ENCODE results near the gene DNAJB6. TPM values are rescaled to one million over a fixed set of nuclear protein-coding genes. Genes with fewer than 3 reads are reported as not detected.

Gene DNAJB6
- total and polyA plus RNA-seq, 7 experiments from 2014 or later = 79.8 to 219 (median 114) TPM

GRCh38 chr7:157355784-157356511 lies 19.1 kb downstream of the DNAJB6 start:
- Histone ChIP-seq H3K27me3 (ENCODE audit: control insufficient read depth in 2 of 2, insufficient read depth in 2 of 2, low read length in 2 of 2) (no peaks in the 10 kb centered on the region), H3K9me3 (ENCODE audit: control insufficient read depth in 2 of 3, low read length in 3 of 3) (no peaks in the 10 kb centered on the region), H3K4me3 (ENCODE audit: low read length) (no peak overlapping the region), H3K27ac (ENCODE audit: low read depth, low read length) (no peak overlapping the region), H3K36me3 (ENCODE audit: control insufficient read depth in 2 of 3, insufficient read depth in 3 of 3, low read length in 3 of 3) (peaks cover 7 to 32% (median 14%) of the 10 kb centered on the region in 3 experiments), H3K4me1 (ENCODE audit: control insufficient read depth in 2 of 2, insufficient read depth in 2 of 2, low read length in 2 of 2) (peaks cover 36 to 49% of the 10 kb centered on the region in 2 donors)
- CTCF ChIA-PET = no interaction called here
- intact Hi-C loops (cut with micrococcal nuclease) = no loop called here
- H3K27me3 Mint-ChIP-seq = no peaks in the 10 kb centered on the region
- peak overlapping the region in 8 of 9 donors; percentile 14 to 75 (median 44) for H3K27ac Mint-ChIP-seq
- no peaks in the 10 kb centered on the region for H3K9me3 Mint-ChIP-seq
- H3K4me1 Mint-ChIP-seq = peaks cover 59 to 86% (median 76%) of the 10 kb centered on the region in 7 donors
- H3K36me3 Mint-ChIP-seq = peaks cover 4 to 30% (median 10%) of the 10 kb centered on the region in 5 donors
- peak overlapping the region; percentile 10 to 59 (median 28) for H3K4me3 Mint-ChIP-seq
- peak; percentile 7 for ATAC-seq
- POLR2A ChIA-PET = no interaction called here
- DNase-seq = no peak

- H3K4me3 ChIP-seq (ENCODE audit: low read length) = no peak overlapping the region
- Mint-ChIP-seq H3K27me3 (no peaks in the 10 kb centered on the region), H3K9me3 (no peaks in the 10 kb centered on the region), H3K4me1 (peaks cover 47 to 73% (median 70%) of the 10 kb centered on the region in 7 donors), H3K36me3 (peaks cover 4 to 31% (median 10%) of the 10 kb centered on the region in 5 donors), H3K27ac (peak overlapping the region in 8 of 9 donors; percentile 45 to 72 (median 66)), H3K4me3 (peak overlapping the region in 5 of 10 donors; percentile 8 to 27 (median 10))
- DNase-seq (no peak), ATAC-seq (no peak)
- H3K27me3 ChIP-seq (ENCODE audit: control insufficient read depth in 2 of 2, insufficient read depth in 2 of 2, low read length in 2 of 2) = no peaks in the 10 kb centered on the region
- intact Hi-C loops (cut with micrococcal nuclease) = no loop called here
- POLR2A ChIA-PET = no interaction called here
- H3K9me3 ChIP-seq (ENCODE audit: control insufficient read depth in 2 of 3, low read length in 3 of 3) = no peaks in the 10 kb centered on the region
- peaks cover 7 to 37% (median 14%) of the 10 kb centered on the region in 3 experiments for H3K36me3 ChIP-seq (ENCODE audit: control insufficient read depth in 2 of 3, insufficient read depth in 3 of 3, low read length in 3 of 3)
- H3K27ac ChIP-seq (ENCODE audit: low read depth, low read length) = no peak overlapping the region
- H3K4me1 ChIP-seq (ENCODE audit: control insufficient read depth in 2 of 2, insufficient read depth in 2 of 2, low read length in 2 of 2) = peaks cover 25 to 42% of the 10 kb centered on the region in 2 donors
- CTCF ChIA-PET = no interaction called here
Observed at GRCh38 chr7:157357129-157358040, 20.6 kb downstream of the DNAJB6 start.

- H3K27ac Mint-ChIP-seq = peak overlapping the region in 6 of 9 donors; percentile 14 to 68 (median 56)
- no peak for DNase-seq
- peak overlapping the region in 3 of 10 donors; percentile 10 to 27 (median 13) for H3K4me3 Mint-ChIP-seq
Observed at GRCh38 chr7:157358041-157358752, 21.4 kb downstream of the DNAJB6 start.

GRCh38 chr7:157358753-157359096 lies 21.9 kb downstream of the DNAJB6 start:
- POLR2A ChIA-PET = interaction anchor here (0.7 kb wide), 2 partner anchors 31 to 169 kb away, joined by 3 read pairs; no protein-coding TSS in a partner anchor
- no peak for DNase-seq

More at GRCh38 chr7:157358041-157358752, 21.4 kb downstream of the DNAJB6 start:
- no peak for ATAC-seq
- Mint-ChIP-seq H3K36me3 (peaks cover 7 to 32% (median 15%) of the 10 kb centered on the region in 5 donors), H3K9me3 (no peaks in the 10 kb centered on the region), H3K27me3 (no peaks in the 10 kb centered on the region), H3K4me1 (peaks cover 45 to 71% (median 69%) of the 10 kb centered on the region in 7 donors)
- Histone ChIP-seq H3K27ac (ENCODE audit: low read depth, low read length) (no peak overlapping the region), H3K27me3 (ENCODE audit: control insufficient read depth in 2 of 2, insufficient read depth in 2 of 2, low read length in 2 of 2) (no peaks in the 10 kb centered on the region), H3K9me3 (ENCODE audit: control insufficient read depth in 2 of 3, low read length in 3 of 3) (no peaks in the 10 kb centered on the region), H3K4me3 (ENCODE audit: low read length) (no peak overlapping the region), H3K36me3 (ENCODE audit: control insufficient read depth in 2 of 3, insufficient read depth in 3 of 3, low read length in 3 of 3) (peaks cover 10 to 45% (median 14%) of the 10 kb centered on the region in 3 experiments), H3K4me1 (ENCODE audit: control insufficient read depth in 2 of 2, insufficient read depth in 2 of 2, low read length in 2 of 2) (peaks cover 17 to 42% of the 10 kb centered on the region in 2 donors)
- ChIA-PET POLR2A (interaction anchor here (0.7 kb wide), 2 partner anchors 31 to 169 kb away, joined by 3 read pairs; no protein-coding TSS in a partner anchor), CTCF (no interaction called here)
- intact Hi-C loops (cut with micrococcal nuclease) = no loop called here

GRCh38 chr7:157359581-157359980 lies 22.8 kb downstream of the DNAJB6 start:
- peaks cover 9 to 40% (median 15%) of the 10 kb centered on the region in 5 donors for H3K36me3 Mint-ChIP-seq
- no peaks in the 10 kb centered on the region for H3K9me3 ChIP-seq (ENCODE audit: control insufficient read depth in 2 of 3, low read length in 3 of 3)

More at GRCh38 chr7:157358753-157359096, 21.9 kb downstream of the DNAJB6 start:
- ATAC-seq = no peak
- Mint-ChIP-seq H3K27ac (peak overlapping the region in 1 of 9 donors; percentile 14), H3K4me3 (no peak overlapping the region), H3K4me1 (peaks cover 40 to 70% (median 64%) of the 10 kb centered on the region in 7 donors), H3K9me3 (no peaks in the 10 kb centered on the region), H3K36me3 (peaks cover 7 to 37% (median 15%) of the 10 kb centered on the region in 5 donors), H3K27me3 (no peaks in the 10 kb centered on the region)
- intact Hi-C loops (cut with micrococcal nuclease) = no loop called here
- no peaks in the 10 kb centered on the region for H3K27me3 ChIP-seq (ENCODE audit: control insufficient read depth in 2 of 2, insufficient read depth in 2 of 2, low read length in 2 of 2)
- peaks cover 12 to 37% of the 10 kb centered on the region in 2 donors for H3K4me1 ChIP-seq (ENCODE audit: control insufficient read depth in 2 of 2, insufficient read depth in 2 of 2, low read length in 2 of 2)
- no peaks in the 10 kb centered on the region for H3K9me3 ChIP-seq (ENCODE audit: control insufficient read depth in 2 of 3, low read length in 3 of 3)
- no peak overlapping the region for H3K27ac ChIP-seq (ENCODE audit: low read depth, low read length)
- peaks cover 14 to 50% (median 15%) of the 10 kb centered on the region in 3 experiments for H3K36me3 ChIP-seq (ENCODE audit: control insufficient read depth in 2 of 3, insufficient read depth in 3 of 3, low read length in 3 of 3)
- CTCF ChIA-PET = no interaction called here
- no peak overlapping the region for H3K4me3 ChIP-seq (ENCODE audit: low read length)

GRCh38 chr7:157360483-157361025 lies 23.8 kb downstream of the DNAJB6 start:
- Histone ChIP-seq H3K9me3 (ENCODE audit: control insufficient read depth in 2 of 3, low read length in 3 of 3) (no peaks in the 10 kb centered on the region), H3K4me1 (ENCODE audit: control insufficient read depth in 2 of 2, insufficient read depth in 2 of 2, low read length in 2 of 2) (peaks cover 11 to 26% of the 10 kb centered on the region in 2 donors), H3K27me3 (ENCODE audit: control insufficient read depth in 2 of 2, insufficient read depth in 2 of 2, low read length in 2 of 2) (no peaks in the 10 kb centered on the region), H3K27ac (ENCODE audit: low read depth, low read length) (no peak overlapping the region), H3K4me3 (ENCODE audit: low read length) (no peak overlapping the region), H3K36me3 (ENCODE audit: control insufficient read depth in 2 of 3, insufficient read depth in 3 of 3, low read length in 3 of 3) (peaks cover 23 to 63% (median 25%) of the 10 kb centered on the region in 3 experiments)
- intact Hi-C loops (cut with micrococcal nuclease) = no loop called here
- POLR2A ChIA-PET = no interaction called here
- ATAC-seq = no peak
- H3K4me3 Mint-ChIP-seq = no peak overlapping the region
- peak overlapping the region in 3 of 9 donors; percentile 34 to 56 (median 36) for H3K27ac Mint-ChIP-seq
- DNase-seq = no peak
- no peaks in the 10 kb centered on the region for H3K27me3 Mint-ChIP-seq
- CTCF ChIA-PET = no interaction called here
- H3K9me3 Mint-ChIP-seq = no peaks in the 10 kb centered on the region
- peaks cover 9 to 45% (median 21%) of the 10 kb centered on the region in 5 donors for H3K36me3 Mint-ChIP-seq
- H3K4me1 Mint-ChIP-seq = peaks cover 32 to 60% (median 56%) of the 10 kb centered on the region in 7 donors

More at GRCh38 chr7:157359581-157359980, 22.8 kb downstream of the DNAJB6 start:
- no peaks in the 10 kb centered on the region for H3K27me3 Mint-ChIP-seq
- POLR2A ChIA-PET = no interaction called here
- Histone ChIP-seq H3K4me3 (ENCODE audit: low read length) (no peak overlapping the region), H3K36me3 (ENCODE audit: control insufficient read depth in 2 of 3, insufficient read depth in 3 of 3, low read length in 3 of 3) (peaks cover 17 to 56% (median 22%) of the 10 kb centered on the region in 3 experiments), H3K27ac (ENCODE audit: low read depth, low read length) (no peak overlapping the region), H3K27me3 (ENCODE audit: control insufficient read depth in 2 of 2, insufficient read depth in 2 of 2, low read length in 2 of 2) (no peaks in the 10 kb centered on the region), H3K4me1 (ENCODE audit: control insufficient read depth in 2 of 2, insufficient read depth in 2 of 2, low read length in 2 of 2) (peaks cover 12 to 32% of the 10 kb centered on the region in 2 donors)
- intact Hi-C loops (cut with micrococcal nuclease) = no loop called here
- H3K4me1 Mint-ChIP-seq = peaks cover 36 to 64% (median 60%) of the 10 kb centered on the region in 7 donors
- H3K27ac Mint-ChIP-seq = peak overlapping the region in 3 of 9 donors; percentile 34 to 56 (median 41)
- CTCF ChIA-PET = no interaction called here
- H3K9me3 Mint-ChIP-seq = no peaks in the 10 kb centered on the region
- no peak for DNase-seq
- no peak overlapping the region for H3K4me3 Mint-ChIP-seq
- no peak for ATAC-seq

Data from naive thymus-derived CD4-positive, alpha-beta T cell (primary cell).